T-cell (primary cell): ENCODE data around the gene EED. TPM values are rescaled to one million over a fixed set of nuclear protein-coding genes. Genes with fewer than 3 reads are reported as not detected.

Source experiments
- ATAC-seq, 4 experiments: fragments of 200-7000 bp in 3 of 4; fragments of 150-1000 bp in 1 of 4; cut with Tn5 transposase; replicated peaks in 1 of 4; 1 replicate in 3 of 4; 2 replicates in 1 of 4; pipeline ENCODE4 v1.10.0; 2021; ENCODE audit warnings: moderate library complexity in 3 of 4, mild to moderate bottlenecking in 2 of 4, moderate number of reproducible peaks in 1 of 4
- CTCF ChIA-PET, 2 donors: fragments of 300-600 bp; sonication (Branson Sonifier 250); formaldehyde crosslinking; loops; one replicate each; lab custom pipeline; 2022; ENCODE audit warnings: antibody characterized with exemption in 2 of 2; lab: Charles Lee
- POLR2A ChIA-PET, 2 donors: fragments of 300-600 bp; sonication (Branson Sonifier 250); formaldehyde crosslinking; loops; one replicate each; lab custom pipeline; 2022; ENCODE audit warnings: antibody characterized with exemption in 2 of 2; lab: Charles Lee
- DNase-seq, 35 experiments: peaks; one replicate each; pipeline versions ENCODE4 v3.0.0 to v3.0.0-alpha.2; 2013 to 2023
- H3K27ac ChIP-seq: one replicate; pipeline ENCODE4 v1.5.1; 2013; ENCODE audit warnings: low read length
- H3K27me3 ChIP-seq, 2 experiments: replicated peaks in 1 of 2; 1 replicate in 1 of 2; 2 replicates in 1 of 2; pipeline versions ENCODE4 v1.6.1 to v1.7.0; 2013; ENCODE audit warnings: low read length in 1 of 2, mixed read lengths in 1 of 2; ENCODE audit not compliant: control insufficient read depth in 2 of 2, insufficient read depth in 2 of 2; ENCODE audit errors: extremely low read depth in 1 of 2
- H3K36me3 ChIP-seq, 2 donors: 1 replicate in 1 of 2; 2 replicates in 1 of 2; pipeline versions ENCODE4 v1.6.1 to v1.7.0; 2013; ENCODE audit warnings: low read length in 1 of 2; ENCODE audit not compliant: control insufficient read depth in 2 of 2, insufficient read depth in 1 of 2; ENCODE audit errors: extremely low read depth in 1 of 2
- H3K4me1 ChIP-seq, 2 experiments: 1 replicate in 1 of 2; 2 replicates in 1 of 2; pipeline versions ENCODE4 v1.6.1 to v1.7.0; 2013; ENCODE audit warnings: low read length in 2 of 2, mixed read lengths in 1 of 2; ENCODE audit not compliant: insufficient read depth in 2 of 2, control insufficient read depth in 1 of 2; ENCODE audit errors: extremely low read depth in 1 of 2
- H3K4me3 ChIP-seq, 2 donors: 1 replicate in 1 of 2; 2 replicates in 1 of 2; pipeline versions ENCODE4 v1.5.1 to v1.7.0; 2013; ENCODE audit warnings: mild to moderate bottlenecking in 2 of 2, low read length in 1 of 2, moderate library complexity in 1 of 2; ENCODE audit not compliant: control insufficient read depth in 1 of 2; ENCODE audit errors: extremely low read depth in 1 of 2
- H3K9me3 ChIP-seq: 2 replicates; pipeline ENCODE4 v1.7.0; 2013
- H3K27ac Mint-ChIP-seq, 2 donors: one replicate each; pipeline ENCODE4 v1.8.0; 2020 to 2021; ENCODE audit warnings: mild to moderate bottlenecking in 2 of 2, mixed read lengths in 2 of 2
- H3K27me3 Mint-ChIP-seq, 2 donors: one replicate each; pipeline ENCODE4 v1.8.0; 2021 to 2022; ENCODE audit warnings: mixed read lengths in 2 of 2
- H3K36me3 Mint-ChIP-seq: one replicate; pipeline ENCODE4 v1.8.0; 2021; ENCODE audit warnings: mixed read lengths
- H3K4me1 Mint-ChIP-seq, 3 donors: one replicate each; pipeline ENCODE4 v1.8.0; 2020 to 2022; ENCODE audit warnings: mixed read lengths in 3 of 3, mild to moderate bottlenecking in 1 of 3
- H3K4me3 Mint-ChIP-seq, 3 donors: one replicate each; pipeline ENCODE4 v1.8.0; 2020 to 2022; ENCODE audit warnings: mild to moderate bottlenecking in 3 of 3, mixed read lengths in 3 of 3, moderate library complexity in 3 of 3
- H3K9me3 Mint-ChIP-seq, 3 donors: one replicate each; pipeline ENCODE4 v1.8.0; 2020 to 2022; ENCODE audit warnings: mixed read lengths in 3 of 3
- WGBS: methylation state at CpG from one replicate; pipeline ENCODE4 v1.1.5; 2013; ENCODE audit warnings: missing lambda C conversion rate; ENCODE audit not compliant: insufficient coverage; 5-methylcytosine and 5-hydroxymethylcytosine counted together
- total RNA-seq, 35 experiments: library from RNA in 6 of 35; stranded (reverse) in 6 of 35; fragments of 120-200 nt in 1 of 35; gene quantifications; one replicate each; pipeline versions ENCODE4 v1.2.1 to v1.2.4 and lab custom pipeline; 2013 to 2026

EED gene
- total RNA-seq, 5 donors from 2014 or later (not counting 1 experiment from before 2014, with no cell fraction given): 31.6 to 37.6 (median 35.7) TPM

- no peaks in the 10 kb centered on the region for H3K4me1 Mint-ChIP-seq
- Histone ChIP-seq H3K9me3 (no peaks in the 10 kb centered on the region), H3K4me1 (peaks cover 3 to 4% of the 10 kb centered on the region in 2 experiments), H3K27me3 (no peaks in the 10 kb centered on the region), H3K4me3 (no peak overlapping the region), H3K36me3 (no peaks in the 10 kb centered on the region), H3K27ac (no peak overlapping the region)
- ChIA-PET POLR2A (no interaction called here), CTCF (interaction anchor here in 1 of 2 donors (1.2 to 2.7 kb wide), 2 partner anchors 8 to 12 kb away, joined by 4 to 11 read pairs; no protein-coding TSS in a partner anchor)
- H3K27me3 Mint-ChIP-seq: no peaks in the 10 kb centered on the region
- no peaks in the 10 kb centered on the region for H3K9me3 Mint-ChIP-seq
- ATAC-seq (no peak), DNase-seq (no peak)
- H3K36me3 Mint-ChIP-seq: no peaks in the 10 kb centered on the region
- H3K4me3 Mint-ChIP-seq: no peak overlapping the region
- 100% methylated on average over 1 of the region's 2 CpGs for WGBS
- H3K27ac Mint-ChIP-seq: no peak overlapping the region
These were observed 38.2 kb upstream of the EED start for GRCh38 chr11:86206337-86206695.

- WGBS: no CpG with 5 or more reads among the region's 2 CpGs
- POLR2A ChIA-PET: interaction anchor here in 1 of 2 donors (0.6 kb wide), 1 partner anchor 40 kb away, joined by 4 read pairs; no protein-coding TSS in a partner anchor
These were observed 37.1 kb upstream of the EED start for GRCh38 chr11:86207413-86207812.

GRCh38 chr11:86208572-86208971 lies 36.0 kb upstream of the EED start:
- H3K27me3 Mint-ChIP-seq: no peaks in the 10 kb centered on the region
- no peaks in the 10 kb centered on the region for H3K27me3 ChIP-seq
- no peak for ATAC-seq
- no peak overlapping the region for H3K27ac Mint-ChIP-seq
- no peak overlapping the region for H3K4me3 Mint-ChIP-seq
- H3K9me3 ChIP-seq: no peaks in the 10 kb centered on the region
- H3K27ac ChIP-seq: no peak overlapping the region
- no peak for DNase-seq
- H3K4me1 Mint-ChIP-seq: no peaks in the 10 kb centered on the region
- no peaks in the 10 kb centered on the region for H3K36me3 ChIP-seq
- POLR2A ChIA-PET: interaction anchor here in 1 of 2 donors (0.6 kb wide), 1 partner anchor 13 kb away, joined by 3 read pairs; no protein-coding TSS in a partner anchor
- no peak overlapping the region for H3K4me3 ChIP-seq
- no peaks in the 10 kb centered on the region for H3K4me1 ChIP-seq
- H3K36me3 Mint-ChIP-seq: no peaks in the 10 kb centered on the region
- H3K9me3 Mint-ChIP-seq: no peaks in the 10 kb centered on the region
- CTCF ChIA-PET: interaction anchor here (0.7 kb wide), 2 partner anchors 11 to 34 kb away, joined by 5 read pairs; no protein-coding TSS in a partner anchor

More at GRCh38 chr11:86207413-86207812, 37.1 kb upstream of the EED start:
- Histone ChIP-seq H3K27ac (no peak overlapping the region), H3K4me3 (no peak overlapping the region), H3K27me3 (no peaks in the 10 kb centered on the region), H3K4me1 (peaks cover 3 to 4% of the 10 kb centered on the region in 2 experiments), H3K9me3 (no peaks in the 10 kb centered on the region), H3K36me3 (no peaks in the 10 kb centered on the region)
- H3K36me3 Mint-ChIP-seq: no peaks in the 10 kb centered on the region
- no peak overlapping the region for H3K4me3 Mint-ChIP-seq
- no peak for DNase-seq
- no peak for ATAC-seq
- H3K27ac Mint-ChIP-seq: no peak overlapping the region
- no peaks in the 10 kb centered on the region for H3K4me1 Mint-ChIP-seq
- H3K27me3 Mint-ChIP-seq: no peaks in the 10 kb centered on the region
- no peaks in the 10 kb centered on the region for H3K9me3 Mint-ChIP-seq
- CTCF ChIA-PET: interaction anchor here (0.6 to 1.2 kb wide), 4 partner anchors 9 to 613 kb away, joined by 3 to 7 read pairs (median 4); no protein-coding TSS in a partner anchor

GRCh38 chr11:86209806-86210657 lies 34.5 kb upstream of the EED start:
- ChIA-PET CTCF (no interaction called here), POLR2A (no interaction called here)
- Histone ChIP-seq H3K9me3 (no peaks in the 10 kb centered on the region), H3K27ac (no peak overlapping the region), H3K4me3 (no peak overlapping the region), H3K4me1 (peaks cover 0 to 3% of the 10 kb centered on the region in 2 experiments), H3K27me3 (no peaks in the 10 kb centered on the region), H3K36me3 (no peaks in the 10 kb centered on the region)
- DNase-seq: no peak
- Mint-ChIP-seq H3K27ac (no peak overlapping the region), H3K4me1 (peaks cover 0 to 6% (median 5%) of the 10 kb centered on the region in 3 donors), H3K4me3 (no peak overlapping the region), H3K27me3 (no peaks in the 10 kb centered on the region), H3K9me3 (no peaks in the 10 kb centered on the region), H3K36me3 (no peaks in the 10 kb centered on the region)
- 91% methylated on average over 9 of the region's 9 CpGs for WGBS
- no peak for ATAC-seq

- Mint-ChIP-seq H3K4me3 (no peak overlapping the region), H3K27me3 (no peaks in the 10 kb centered on the region), H3K36me3 (no peaks in the 10 kb centered on the region), H3K9me3 (no peaks in the 10 kb centered on the region), H3K27ac (no peak overlapping the region), H3K4me1 (peaks cover 0 to 6% (median 5%) of the 10 kb centered on the region in 3 donors)
- no peaks in the 10 kb centered on the region for H3K36me3 ChIP-seq
- CTCF ChIA-PET: no interaction called here
- WGBS: no CpG with 5 or more reads among the region's 4 CpGs
- DNase-seq (no peak), ATAC-seq (no peak)
- no peak overlapping the region for H3K27ac ChIP-seq
- no peaks in the 10 kb centered on the region for H3K27me3 ChIP-seq
- no peaks in the 10 kb centered on the region for H3K9me3 ChIP-seq
- POLR2A ChIA-PET: interaction anchor here in 1 of 2 donors (0.6 kb wide), 2 partner anchors 328 to 612 kb away, joined by 3 to 6 read pairs; no protein-coding TSS in a partner anchor
- no peak overlapping the region for H3K4me3 ChIP-seq
- H3K4me1 ChIP-seq: peaks cover 0 to 3% of the 10 kb centered on the region in 2 experiments
These were observed 33.7 kb upstream of the EED start for GRCh38 chr11:86210898-86211297.

- POLR2A ChIA-PET: interaction anchor here in 1 of 2 donors (0.7 kb wide), 1 partner anchor 18 kb away, joined by 3 read pairs; no protein-coding TSS in a partner anchor
- 41% methylated on average over 4 of the region's 4 CpGs for WGBS
- H3K4me1 Mint-ChIP-seq: peaks cover 0 to 6% (median 5%) of the 10 kb centered on the region in 3 donors
These were observed 32.9 kb upstream of the EED start for GRCh38 chr11:86211619-86212018.

More at GRCh38 chr11:86211619-86212018, 32.9 kb upstream of the EED start:
- CTCF ChIA-PET: interaction anchor here (0.6 to 1.1 kb wide), 2 partner anchors 18 to 353 kb away, joined by 4 to 5 read pairs; no protein-coding TSS in a partner anchor
- Mint-ChIP-seq H3K36me3 (no peaks in the 10 kb centered on the region), H3K27me3 (no peaks in the 10 kb centered on the region), H3K9me3 (no peaks in the 10 kb centered on the region), H3K27ac (no peak overlapping the region), H3K4me3 (no peak overlapping the region)
- Histone ChIP-seq H3K27me3 (peaks cover 0 to 2% of the 10 kb centered on the region in 2 experiments), H3K27ac (no peak overlapping the region), H3K4me3 (no peak overlapping the region), H3K9me3 (no peaks in the 10 kb centered on the region), H3K4me1 (peaks cover 0 to 3% of the 10 kb centered on the region in 2 experiments), H3K36me3 (no peaks in the 10 kb centered on the region)
- no peak for ATAC-seq
- DNase-seq: no peak
